Spleen (tissue), 11 donors: ENCODE data around the gene RPS26. TPM values are rescaled to one million over a fixed set of nuclear protein-coding genes. Genes with fewer than 3 reads are reported as not detected.

Experiments
- DNase-seq: peaks from one replicate; pipeline ENCODE4 v3.0.0-alpha.2; 2020
- H3K27ac ChIP-seq, 8 donors: fragments of 200-600 bp; sonication (generic) in 7 of 8; 1 replicate in 4 of 8; 2 replicates in 4 of 8; pipeline versions ENCODE4 v1.5.0 to v1.8.0; 2016 to 2021; ENCODE audit warnings: inconsistent platforms in 4 of 8, mild to moderate bottlenecking in 4 of 8, moderate library complexity in 1 of 8
- H3K27me3 ChIP-seq, 7 donors: fragments of 200-600 bp; sonication (generic) in 6 of 7; replicated peaks in 1 of 7; 1 replicate in 4 of 7; 2 replicates in 3 of 7; pipeline versions ENCODE4 v1.5.0 to v1.8.0; 2016 to 2021; ENCODE audit warnings: inconsistent platforms in 3 of 7, mild to moderate bottlenecking in 1 of 7
- H3K36me3 ChIP-seq, 6 donors: fragments of 200-600 bp; sonication (generic) in 5 of 6; 1 replicate in 4 of 6; 2 replicates in 2 of 6; pipeline versions ENCODE4 v1.5.0 to v1.8.0; 2016 to 2021; ENCODE audit warnings: inconsistent platforms in 2 of 6
- H3K4me1 ChIP-seq, 6 donors: fragments of 200-600 bp; sonication (generic) in 5 of 6; 1 replicate in 3 of 6; 2 replicates in 3 of 6; pipeline versions ENCODE4 v1.5.0 to v1.8.0; 2016 to 2021; ENCODE audit warnings: inconsistent platforms in 3 of 6
- H3K4me3 ChIP-seq, 8 donors: fragments of 200-600 bp; sonication (generic) in 7 of 8; 1 replicate in 4 of 8; 2 replicates in 4 of 8; pipeline versions ENCODE4 v1.5.0 to v1.8.0; 2016 to 2021; ENCODE audit warnings: inconsistent platforms in 4 of 8, mild to moderate bottlenecking in 4 of 8, moderate library complexity in 2 of 8
- H3K9me3 ChIP-seq, 8 donors: fragments of 200-600 bp; sonication (generic) in 7 of 8; 1 replicate in 4 of 8; 2 replicates in 4 of 8; pipeline versions ENCODE4 v1.5.0 to v1.8.0; 2016 to 2021; ENCODE audit warnings: inconsistent platforms in 4 of 8
- CTCF ChIP-seq, 11 experiments: fragments of 200-600 bp in 7 of 11; fragments of 450-650 bp in 4 of 11; sonication (generic) in 4 of 11; IDR thresholded peaks in 8 of 11; conservative IDR thresholded peaks in 3 of 11; 1 replicate in 7 of 11; 2 replicates in 4 of 11; pipeline versions ENCODE4 v1.4.0 to v1.8.0; 2016 to 2021; ENCODE audit warnings: antibody characterized with exemption in 11 of 11, inconsistent platforms in 4 of 11, mild to moderate bottlenecking in 1 of 11
- POLR2A ChIP-seq, 3 donors: fragments of 450-650 bp; IDR thresholded peaks; one replicate each; pipeline ENCODE4 v1.5.1; 2017; ENCODE audit warnings: antibody characterized with exemption in 3 of 3, mild to moderate bottlenecking in 1 of 3
- POLR2AphosphoS5 ChIP-seq, 3 donors: sonication (generic); formaldehyde crosslinking; IDR thresholded peaks; one replicate each; pipeline ENCODE4 v1.5.1; 2017; ENCODE audit warnings: antibody characterized with exemption in 3 of 3
- WGBS, 5 donors: extraction: QIAGEN DNeasy Blood & Tissue Kit in 3 of 5; methylation state at CpG; one replicate each; pipeline versions ENCODE4 v1.1.5 to v1.1.7; 2013 to 2018; 5-methylcytosine and 5-hydroxymethylcytosine counted together
- intact Hi-C: fragments of 100-400 bp; cut with DNase I; formaldehyde crosslinking; loops from one replicate; pipeline ENCODE4 v1.15.0; 2023; ENCODE audit warnings: low total_unique reads
- polyA plus RNA-seq, 3 donors: library from polyadenylated mRNA; stranded (reverse); fragments of 200-250 nt; gene quantifications; one replicate each; pipeline ENCODE4 v1.2.1, GENCODE V29; 2013
- total RNA-seq, 7 donors: library from RNA; depleted of rRNA in 3 of 7; stranded (reverse); fragments of >200 nt in 3 of 7; fragmentation: NEBNext Ultra II Directional in 4 of 7; extraction: Animal tissue kit (Norgen Biotek cat#: 25700) in 4 of 7; gene quantifications; one replicate each; pipeline versions ENCODE4 v1.1.0 to v1.2.1, GENCODE V29; 2016 to 2021
- donor health status: healthy with polysubstance abuse.
- donor health status: DM: no; HTN: no; CAD: no; lungs with moderate emphysema.
- donor health status: DM: no; HTN: no; CAD: no.
- donor health status: Bipolar disorder and iron deficiency.
- donor health status: healthy.
- donor health status: DM: no; HTN: no; CAD: no.
- donor health status: DM: yes; HTN: yes; CAD: no.

Gene RPS26
- total and polyA plus RNA-seq, 10 donors, result 15.3 to 2,958 (median 410) TPM

GRCh38 chr12:56029166-56029519 is 12.6 kb upstream of the RPS26 start:
- H3K27ac ChIP-seq, result peak overlapping the region in 5 of 8 donors; percentile 37 to 73 (median 58)
- intact Hi-C loops, result no loop called here

GRCh38 chr12:56029666-56030293 is 11.9 kb upstream of the RPS26 start:
- no peaks in the 10 kb centered on the region for H3K9me3 ChIP-seq
- peaks cover 2 to 61% (median 16%) of the 10 kb centered on the region in 6 donors for H3K36me3 ChIP-seq
- DNase-seq, result no peak
- no peaks in the 10 kb centered on the region for H3K27me3 ChIP-seq
- peak overlapping the region in 5 of 8 donors; percentile 37 to 73 (median 58) for H3K27ac ChIP-seq
- intact Hi-C loops, result no loop called here
- no peak overlapping the region for H3K4me3 ChIP-seq
- 83 to 89% (median 87%) methylated on average over 6 of the region's 6 CpGs for WGBS, 5 donors
- H3K4me1 ChIP-seq, result peaks cover 0 to 24% (median 10%) of the 10 kb centered on the region in 6 donors
- TF ChIP-seq CTCF (IDR thresholded peaks at IDR 0.05 in 8 of 11, conservative IDR thresholded peaks at IDR 0.05 in 3 of 11) (peak in 10 of 11 experiments; percentile 23 to 79 (median 66)), POLR2AphosphoS5 (IDR thresholded peaks at IDR 0.05) (no peak), POLR2A (IDR thresholded peaks at IDR 0.05) (no peak)

More at GRCh38 chr12:56029166-56029519, 12.6 kb upstream of the RPS26 start:
- no peak for DNase-seq
- Histone ChIP-seq H3K9me3 (no peaks in the 10 kb centered on the region), H3K27me3 (no peaks in the 10 kb centered on the region), H3K4me1 (peaks cover 0 to 24% (median 10%) of the 10 kb centered on the region in 6 donors), H3K4me3 (no peak overlapping the region), H3K36me3 (peaks cover 2 to 58% (median 11%) of the 10 kb centered on the region in 6 donors)
- TF ChIP-seq CTCF (IDR thresholded peaks at IDR 0.05 in 8 of 11, conservative IDR thresholded peaks at IDR 0.05 in 3 of 11) (no peak), POLR2A (IDR thresholded peaks at IDR 0.05) (no peak), POLR2AphosphoS5 (IDR thresholded peaks at IDR 0.05) (no peak)

GRCh38 chr12:56031987-56032386 is 9.7 kb upstream of the RPS26 start:
- 43 to 100% (median 72%) methylated on average over 1 of the region's 1 CpG for WGBS, 5 donors
- peaks cover 0 to 24% (median 10%) of the 10 kb centered on the region in 6 donors for H3K4me1 ChIP-seq
- intact Hi-C loops, result no loop called here
- peak overlapping the region in 2 of 8 donors; percentile 1 to 16 for H3K27ac ChIP-seq
- no peak for DNase-seq
- H3K36me3 ChIP-seq, result peaks cover 2 to 63% (median 22%) of the 10 kb centered on the region in 6 donors
- no peaks in the 10 kb centered on the region for H3K27me3 ChIP-seq
- no peaks in the 10 kb centered on the region for H3K9me3 ChIP-seq
- TF ChIP-seq POLR2A (IDR thresholded peaks at IDR 0.05), result no peak
- no peak for TF ChIP-seq POLR2AphosphoS5 (IDR thresholded peaks at IDR 0.05)
- no peak for TF ChIP-seq CTCF (IDR thresholded peaks at IDR 0.05 in 8 of 11, conservative IDR thresholded peaks at IDR 0.05 in 3 of 11)
- H3K4me3 ChIP-seq, result no peak overlapping the region

GRCh38 chr12:56034586-56035332 is 7.0 kb upstream of the RPS26 start:
- Histone ChIP-seq H3K27ac (no peak overlapping the region), H3K36me3 (peaks cover 2 to 56% (median 22%) of the 10 kb centered on the region in 6 donors), H3K4me3 (no peak overlapping the region), H3K9me3 (no peaks in the 10 kb centered on the region), H3K4me1 (peaks cover 0 to 11% (median under 1%) of the 10 kb centered on the region in 6 donors), H3K27me3 (no peaks in the 10 kb centered on the region)
- WGBS, 5 donors, result 85 to 89% (median 89%) methylated on average over 7 to 21 of the region's 21 CpGs
- no peak for TF ChIP-seq POLR2A (IDR thresholded peaks at IDR 0.05)
- TF ChIP-seq POLR2AphosphoS5 (IDR thresholded peaks at IDR 0.05), result no peak
- TF ChIP-seq CTCF (IDR thresholded peaks at IDR 0.05 in 8 of 11, conservative IDR thresholded peaks at IDR 0.05 in 3 of 11), result no peak
- intact Hi-C loops, result no loop called here
- no peak for DNase-seq
